T-helper 2 cell treated with Interferon-gamma antibody and Interleukin-4, amounts not matched to agents 5 μg/mL and 100 μg/mL, for 36 hours (primary cell): ENCODE measurements around the gene STXBP2.

Source experiments
- DNase-seq: peaks from one replicate; pipeline ENCODE4 v3.0.0; 2021; ENCODE audit warnings: low spot score
- H3K27ac Mint-ChIP-seq: one replicate; pipeline ENCODE4 v1.8.0; 2021; ENCODE audit warnings: mild to moderate bottlenecking, mixed read lengths
- H3K27me3 Mint-ChIP-seq: one replicate; pipeline ENCODE4 v1.8.0; 2021; ENCODE audit warnings: low read depth, mixed read lengths
- H3K36me3 Mint-ChIP-seq: one replicate; pipeline ENCODE4 v1.8.0; 2021; ENCODE audit warnings: low read depth, mixed read lengths
- H3K4me1 Mint-ChIP-seq: one replicate; pipeline ENCODE4 v1.8.0; 2021; ENCODE audit warnings: low read depth, mixed read lengths
- H3K4me3 Mint-ChIP-seq: one replicate; pipeline ENCODE4 v1.8.0; 2022; ENCODE audit warnings: mild to moderate bottlenecking, moderate library complexity, mixed read lengths
- H3K9me3 Mint-ChIP-seq: one replicate; pipeline ENCODE4 v1.8.0; 2021; ENCODE audit warnings: mixed read lengths

STXBP2 gene

DNA sequence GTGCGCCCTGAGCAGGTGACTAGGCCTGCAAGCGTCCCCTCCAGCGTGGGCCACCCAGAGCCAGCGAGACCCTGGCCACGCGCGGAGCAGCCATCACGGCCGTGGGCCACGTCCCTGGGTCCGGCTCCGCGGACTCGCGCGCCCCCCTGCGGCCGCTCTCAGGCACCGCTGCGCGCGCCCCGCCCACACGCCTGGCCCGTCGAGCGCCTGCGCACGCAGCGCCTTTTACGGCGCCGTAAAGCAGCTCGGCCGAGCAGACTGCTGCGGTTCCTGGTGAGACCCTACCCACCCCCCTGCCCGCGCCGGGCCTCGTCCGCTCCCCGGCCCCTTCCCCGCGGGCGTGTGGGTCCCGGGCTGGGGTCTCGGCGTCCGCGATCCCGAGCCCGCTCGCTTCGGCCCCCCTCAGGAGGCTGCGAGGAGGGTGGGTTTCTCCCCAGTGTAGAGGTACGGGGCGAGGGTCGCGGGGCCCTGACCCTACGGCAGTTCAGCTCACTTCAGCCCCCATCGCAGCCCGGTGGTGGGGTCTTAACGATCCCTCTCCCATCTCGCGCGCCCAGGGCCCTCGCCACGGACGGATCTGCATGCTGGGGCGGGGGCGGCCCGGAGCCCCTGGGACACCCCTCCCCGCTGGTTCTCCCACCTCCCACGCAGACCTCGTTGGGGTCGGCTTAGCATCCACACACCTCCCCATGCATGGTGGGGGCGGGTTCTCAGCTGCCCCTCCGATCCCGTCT, 43.9 kb downstream of the STXBP2 start, which contains the start of gene TRAPPC5:
TRAPPC5 (plus strand) TSS at position 228 of the 734 bp plus-strand sequence. CDS start 1,421 bp downstream, outside the sequence.
- H3K27ac Mint-ChIP-seq: peak within 1 kb of the TSS; percentile 93
- peaks cover 12% of the 10 kb centered on the region for H3K27me3 Mint-ChIP-seq
- DNase-seq: peak; percentile 89
- H3K4me3 Mint-ChIP-seq: peak within 1 kb of the TSS; percentile 90
- no peaks in the 10 kb centered on the region for H3K9me3 Mint-ChIP-seq
- H3K36me3 Mint-ChIP-seq: peaks cover 7% of the 10 kb centered on the region
- peaks cover 25% of the 10 kb centered on the region for H3K4me1 Mint-ChIP-seq

DNA sequence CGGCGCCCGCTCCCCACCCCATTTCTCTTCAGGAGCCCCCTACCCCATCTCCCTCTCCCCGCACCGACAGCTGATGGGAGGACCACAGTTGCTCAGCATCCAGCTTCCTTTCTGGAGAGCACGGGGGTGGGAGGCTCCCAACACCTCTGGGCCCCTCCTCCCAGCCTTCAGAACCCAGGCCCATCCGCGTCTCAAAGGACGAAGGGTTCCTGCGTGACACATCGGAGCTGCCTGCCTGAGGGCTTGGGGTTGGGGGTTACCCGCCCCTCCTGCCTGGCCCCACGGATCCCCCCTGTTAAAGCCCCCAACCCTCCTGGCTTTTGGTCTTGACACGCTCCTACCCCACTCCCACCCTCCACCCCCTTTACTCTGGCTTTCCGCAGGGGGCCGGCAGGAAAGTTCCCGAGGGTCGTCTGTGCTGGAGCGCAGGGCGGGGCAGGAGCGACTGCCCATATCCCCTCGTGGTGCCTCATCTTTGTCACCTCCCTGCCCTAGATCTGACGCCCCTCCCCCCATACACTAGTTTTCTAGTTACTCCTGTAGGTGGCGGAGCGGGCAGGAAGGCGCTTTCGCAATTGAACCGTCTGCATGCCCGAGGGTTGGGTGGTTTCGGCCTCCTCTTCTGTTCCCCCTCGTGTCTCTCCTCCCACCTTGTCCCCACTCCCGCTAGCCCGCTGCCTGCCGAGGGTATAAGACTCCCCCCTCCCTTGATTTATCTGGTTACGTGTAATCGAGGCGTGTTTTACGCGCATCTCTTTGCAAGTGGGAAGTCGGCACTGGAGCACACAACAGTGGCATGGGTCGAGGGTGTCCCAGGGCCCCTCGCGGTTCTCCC, 44.6 kb downstream of the STXBP2 start:
- H3K4me1 Mint-ChIP-seq: peaks cover 22% of the 10 kb centered on the region

DNA sequence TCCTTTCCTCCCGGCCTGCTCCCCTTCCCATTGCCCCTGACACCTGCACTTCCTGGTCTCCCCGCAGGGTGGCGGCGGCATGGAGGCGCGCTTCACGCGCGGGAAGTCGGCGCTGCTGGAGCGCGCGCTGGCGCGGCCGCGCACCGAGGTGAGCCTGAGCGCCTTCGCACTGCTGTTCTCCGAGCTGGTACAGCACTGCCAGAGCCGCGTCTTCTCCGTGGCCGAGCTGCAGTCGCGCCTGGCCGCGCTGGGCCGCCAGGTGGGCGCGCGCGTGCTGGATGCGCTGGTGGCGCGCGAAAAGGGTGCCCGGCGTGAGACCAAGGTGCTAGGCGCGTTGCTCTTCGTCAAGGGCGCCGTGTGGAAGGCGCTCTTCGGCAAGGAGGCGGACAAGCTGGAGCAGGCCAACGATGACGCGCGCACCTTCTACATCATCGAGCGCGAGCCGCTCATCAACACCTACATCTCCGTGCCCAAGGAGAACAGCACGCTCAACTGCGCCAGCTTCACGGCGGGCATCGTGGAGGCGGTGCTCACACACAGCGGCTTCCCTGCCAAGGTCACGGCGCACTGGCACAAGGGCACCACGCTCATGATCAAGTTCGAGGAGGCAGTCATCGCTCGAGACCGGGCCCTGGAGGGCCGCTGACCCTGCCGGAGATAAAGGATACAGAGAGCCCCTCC, 45.4 kb downstream of the STXBP2 start:
- peaks cover 17% of the 10 kb centered on the region for H3K4me1 Mint-ChIP-seq
- no peaks in the 10 kb centered on the region for H3K9me3 Mint-ChIP-seq
- H3K36me3 Mint-ChIP-seq: peaks cover 7% of the 10 kb centered on the region
- H3K27me3 Mint-ChIP-seq: peaks cover 4% of the 10 kb centered on the region
- DNase-seq: no peak
- H3K27ac Mint-ChIP-seq: no peak overlapping the region
- H3K4me3 Mint-ChIP-seq: peak overlapping the region; percentile 90

More for the DNA sequence above, 44.6 kb downstream of the STXBP2 start:
- peak; percentile 78 for DNase-seq
- peaks cover 7% of the 10 kb centered on the region for H3K36me3 Mint-ChIP-seq
- H3K27ac Mint-ChIP-seq: peak overlapping the region; percentile 93
- H3K27me3 Mint-ChIP-seq: peaks cover 9% of the 10 kb centered on the region
- peak overlapping the region; percentile 90 for H3K4me3 Mint-ChIP-seq
- no peaks in the 10 kb centered on the region for H3K9me3 Mint-ChIP-seq

DNA sequence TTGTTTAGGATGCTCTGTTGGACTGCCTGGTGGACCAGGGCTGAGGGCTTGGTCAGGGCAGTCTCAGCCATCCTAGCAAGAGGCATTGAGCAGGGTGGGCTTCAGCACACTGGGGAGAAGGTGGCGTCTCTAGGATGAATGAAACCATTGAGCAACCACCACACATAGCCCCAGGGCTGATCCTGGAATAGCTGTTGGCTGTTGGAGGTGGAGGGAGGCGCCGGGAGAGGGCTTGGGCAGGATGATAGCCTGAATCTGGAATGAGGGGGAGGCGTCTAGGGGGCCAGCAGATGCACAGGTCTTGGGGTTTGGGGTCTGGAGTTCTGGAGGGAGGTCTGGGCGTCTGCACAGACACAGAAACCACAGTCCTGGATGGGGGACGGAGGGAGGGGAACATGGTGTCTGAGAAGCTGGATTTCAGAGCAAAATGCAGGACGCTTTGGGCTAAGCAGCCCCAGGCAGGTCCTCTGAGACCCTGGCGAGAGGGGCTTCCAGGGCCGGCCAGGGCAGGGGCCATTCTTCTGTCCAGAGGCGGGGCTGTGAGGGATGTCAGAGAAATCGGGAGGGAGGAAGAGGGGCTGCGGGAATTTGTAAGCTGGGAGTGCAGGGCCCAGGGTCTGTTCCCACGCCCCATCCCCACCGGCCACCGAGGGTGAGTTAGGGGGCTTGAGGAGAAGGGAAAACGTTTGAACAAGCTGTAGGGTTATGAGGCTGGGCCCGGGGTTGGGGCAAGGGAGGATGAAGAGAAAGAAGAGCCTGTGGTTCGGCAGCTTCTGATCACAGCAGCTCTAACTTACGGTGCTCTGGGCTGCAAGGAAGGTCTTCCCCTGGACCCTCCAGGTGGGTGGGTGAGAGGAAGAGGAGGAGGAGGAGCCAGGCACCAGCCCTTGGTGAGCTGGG, 48.9 kb downstream of the STXBP2 start:
- no peak for DNase-seq
- no peaks in the 10 kb centered on the region for H3K27me3 Mint-ChIP-seq
- H3K36me3 Mint-ChIP-seq: peaks cover 7% of the 10 kb centered on the region
- H3K4me3 Mint-ChIP-seq: no peak overlapping the region
- no peaks in the 10 kb centered on the region for H3K9me3 Mint-ChIP-seq
- no peak overlapping the region for H3K27ac Mint-ChIP-seq
- peaks cover 4% of the 10 kb centered on the region for H3K4me1 Mint-ChIP-seq

DNA sequence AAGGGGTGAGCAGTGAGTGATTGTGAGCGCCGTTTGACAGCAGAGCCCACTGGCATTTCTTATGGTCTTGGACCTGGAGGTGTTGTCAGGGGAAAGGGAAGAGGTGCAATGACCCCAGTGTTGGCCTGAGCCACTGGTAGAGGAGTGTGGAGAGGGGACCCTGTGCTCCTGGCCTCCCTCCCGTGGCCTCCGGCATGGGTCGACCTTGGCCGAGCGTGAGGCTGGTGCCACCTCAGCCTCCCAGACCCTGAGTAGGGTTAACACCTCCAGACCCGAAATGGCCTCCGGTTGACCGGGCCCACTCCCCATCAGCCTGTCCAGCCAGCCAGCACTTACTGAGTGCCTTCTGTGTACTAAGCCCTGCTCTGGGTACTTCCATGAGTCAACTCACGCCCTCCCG, 50.3 kb downstream of the STXBP2 start:
- Mint-ChIP-seq H3K4me1 (no peaks in the 10 kb centered on the region), H3K27ac (no peak overlapping the region), H3K36me3 (peaks cover 7% of the 10 kb centered on the region), H3K9me3 (no peaks in the 10 kb centered on the region), H3K4me3 (no peak overlapping the region), H3K27me3 (no peaks in the 10 kb centered on the region)
- no peak for DNase-seq

DNA sequence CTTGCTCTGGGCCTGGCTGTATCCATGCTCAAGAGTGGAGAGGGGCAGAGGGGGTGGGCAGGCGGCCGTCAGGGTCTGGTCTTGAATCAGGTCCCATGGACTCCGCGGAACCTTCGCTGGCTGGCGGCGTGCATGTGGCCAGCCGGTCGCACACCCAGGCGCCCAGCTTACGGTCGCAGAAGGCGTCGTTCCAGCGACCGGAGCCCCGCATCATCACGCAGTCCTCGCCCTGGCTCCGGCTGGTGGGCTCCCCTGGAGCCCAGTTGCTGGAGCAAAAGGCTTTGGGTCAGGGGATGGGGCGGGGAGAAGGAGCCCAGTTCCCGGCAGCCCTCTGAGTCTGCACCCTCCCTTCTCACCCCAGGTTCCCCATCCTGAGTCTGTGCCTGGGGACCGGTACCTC, 52.3 kb downstream of the STXBP2 start:
- H3K4me1 Mint-ChIP-seq: no peaks in the 10 kb centered on the region
- DNase-seq: no peak
- no peaks in the 10 kb centered on the region for H3K27me3 Mint-ChIP-seq
- peaks cover 3% of the 10 kb centered on the region for H3K36me3 Mint-ChIP-seq
- H3K27ac Mint-ChIP-seq: no peak overlapping the region
- H3K4me3 Mint-ChIP-seq: no peak overlapping the region
- H3K9me3 Mint-ChIP-seq: no peaks in the 10 kb centered on the region

DNA sequence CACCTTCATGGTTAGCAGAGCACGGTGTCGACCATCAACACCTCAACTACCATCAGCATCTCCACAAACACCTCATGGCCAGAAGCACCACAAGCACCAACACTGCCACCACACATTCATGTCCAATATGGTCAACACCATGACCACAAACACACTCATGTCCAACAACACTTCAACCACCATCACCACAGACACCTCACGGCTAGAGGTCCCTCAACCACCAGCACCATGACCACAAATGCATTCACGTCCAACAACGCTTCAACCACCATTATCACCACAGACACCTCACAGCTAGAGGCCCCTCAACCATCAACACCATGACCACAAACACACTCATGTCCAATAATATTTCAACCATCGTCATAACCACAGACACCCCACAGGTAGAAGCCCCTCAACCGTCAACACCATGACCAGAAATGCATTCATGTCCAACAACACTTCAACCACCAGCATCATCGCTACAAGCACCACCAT, 53.9 kb downstream of the STXBP2 start:
- Mint-ChIP-seq H3K27me3 (no peaks in the 10 kb centered on the region), H3K9me3 (no peaks in the 10 kb centered on the region), H3K4me1 (no peaks in the 10 kb centered on the region), H3K36me3 (no peaks in the 10 kb centered on the region), H3K4me3 (no peak overlapping the region), H3K27ac (no peak overlapping the region)
- no peak for DNase-seq

DNA sequence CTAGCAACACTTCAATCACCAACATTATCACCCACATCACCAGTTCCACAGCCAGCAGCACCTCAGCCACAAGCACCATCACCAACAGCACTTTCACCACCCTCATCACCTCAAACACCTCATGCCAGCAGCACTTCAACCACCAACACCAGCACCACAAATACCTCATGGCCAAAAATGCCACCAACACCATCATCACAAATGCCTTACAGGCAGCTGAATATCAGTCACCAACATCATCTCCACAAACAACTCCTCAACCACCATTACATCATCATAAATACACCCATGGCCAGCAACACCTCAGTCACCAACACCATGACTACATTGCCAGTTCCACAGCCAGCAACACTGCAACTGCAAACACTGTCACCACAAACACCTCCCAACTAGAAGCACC, 54.6 kb downstream of the STXBP2 start:
- Mint-ChIP-seq H3K9me3 (no peaks in the 10 kb centered on the region), H3K4me3 (no peak overlapping the region)

DNA sequence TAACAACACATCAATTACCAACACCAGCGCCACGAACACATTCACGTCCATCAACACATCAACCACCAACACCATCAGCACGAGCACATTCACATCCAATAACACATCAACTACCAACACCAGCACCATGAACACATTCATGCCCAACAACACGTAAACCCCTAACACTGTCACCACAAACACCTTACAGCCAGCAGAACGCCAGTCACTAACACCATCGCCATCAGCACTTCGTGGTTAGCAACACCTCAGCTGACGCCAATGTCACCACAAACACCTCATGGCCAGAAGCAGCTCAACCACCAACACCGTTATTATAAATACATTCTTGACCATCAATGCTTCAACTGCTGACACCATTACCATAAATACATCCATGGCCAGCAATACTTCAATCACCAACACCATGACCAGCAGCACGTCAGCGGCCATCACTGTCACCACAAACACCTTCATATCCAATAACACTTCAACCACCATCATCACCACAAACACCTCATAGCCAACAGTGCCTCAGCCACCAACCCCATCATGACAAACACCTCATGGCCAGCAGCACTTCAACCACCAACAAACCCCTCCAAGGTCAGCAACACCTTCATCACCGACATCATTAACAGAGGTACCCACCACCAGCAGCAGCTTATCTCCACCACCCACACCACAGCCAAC, 55.6 kb downstream of the STXBP2 start:
- H3K4me3 Mint-ChIP-seq: no peak overlapping the region
- H3K27ac Mint-ChIP-seq: no peak overlapping the region
- no peaks in the 10 kb centered on the region for H3K9me3 Mint-ChIP-seq
- no peaks in the 10 kb centered on the region for H3K4me1 Mint-ChIP-seq
- no peaks in the 10 kb centered on the region for H3K36me3 Mint-ChIP-seq
- peaks cover 3% of the 10 kb centered on the region for H3K27me3 Mint-ChIP-seq
- no peak for DNase-seq

More for the DNA sequence above, 54.6 kb downstream of the STXBP2 start:
- peaks cover under 1% of the 10 kb centered on the region for H3K27me3 Mint-ChIP-seq
- no peaks in the 10 kb centered on the region for H3K36me3 Mint-ChIP-seq
- no peak for DNase-seq
- H3K4me1 Mint-ChIP-seq: no peaks in the 10 kb centered on the region
- no peak overlapping the region for H3K27ac Mint-ChIP-seq

DNA sequence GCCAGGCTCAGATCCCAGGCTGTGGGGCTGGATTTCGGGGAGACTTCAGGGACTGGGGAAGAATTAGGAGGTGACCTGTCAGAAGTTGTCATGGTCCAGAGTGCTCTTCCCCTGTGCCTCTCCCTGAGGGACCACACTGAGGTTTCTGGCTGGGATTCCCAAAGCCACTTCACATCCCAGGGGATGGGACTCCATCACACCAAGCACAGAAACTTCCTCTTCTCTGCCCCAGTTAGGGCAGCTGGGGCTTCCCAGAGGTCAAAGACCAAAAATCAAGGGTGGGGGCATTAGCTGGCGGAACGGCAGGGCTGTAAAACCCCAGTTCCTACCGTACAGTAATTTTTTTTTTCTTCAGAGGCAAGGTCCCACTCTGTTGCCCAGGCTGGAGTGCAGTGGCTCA, 57.6 kb downstream of the STXBP2 start:
- Mint-ChIP-seq H3K9me3 (no peaks in the 10 kb centered on the region), H3K27ac (no peak overlapping the region), H3K36me3 (no peaks in the 10 kb centered on the region), H3K4me1 (peaks cover 6% of the 10 kb centered on the region), H3K4me3 (no peak overlapping the region), H3K27me3 (peaks cover 6% of the 10 kb centered on the region)
- no peak for DNase-seq
